ENCODE measurements around the gene SCAF11.

The SCAF11 gene

DNA sequence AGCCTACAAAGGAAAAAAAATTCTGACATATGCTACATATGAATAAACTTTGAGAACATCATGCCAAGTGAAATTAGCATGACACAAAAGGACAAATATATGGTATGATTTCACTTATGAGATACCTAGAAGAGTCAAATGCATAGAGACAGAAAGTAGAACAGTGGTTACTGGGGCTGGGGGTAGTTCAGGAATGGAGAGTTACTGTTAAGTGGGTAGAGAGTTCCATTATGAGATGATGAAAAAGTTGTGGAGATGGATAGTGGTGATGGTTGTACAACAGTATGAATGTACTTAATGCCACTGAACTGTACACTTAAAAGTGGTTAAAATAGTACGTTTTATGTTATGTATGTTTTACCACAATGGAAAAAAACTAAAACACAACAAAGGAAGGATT, 92.3 kb downstream of the SCAF11 start:
- H3K36me3 ChIP-seq (ENCODE audit: low read length): peaks cover 4% of the 10 kb centered on the region; the same call in 1 of the 2 replicates
- H3F3A ChIP-seq (ENCODE audit: insufficient read depth): no peaks in the 10 kb centered on the region
- TF ChIP-seq, protein P1, sequence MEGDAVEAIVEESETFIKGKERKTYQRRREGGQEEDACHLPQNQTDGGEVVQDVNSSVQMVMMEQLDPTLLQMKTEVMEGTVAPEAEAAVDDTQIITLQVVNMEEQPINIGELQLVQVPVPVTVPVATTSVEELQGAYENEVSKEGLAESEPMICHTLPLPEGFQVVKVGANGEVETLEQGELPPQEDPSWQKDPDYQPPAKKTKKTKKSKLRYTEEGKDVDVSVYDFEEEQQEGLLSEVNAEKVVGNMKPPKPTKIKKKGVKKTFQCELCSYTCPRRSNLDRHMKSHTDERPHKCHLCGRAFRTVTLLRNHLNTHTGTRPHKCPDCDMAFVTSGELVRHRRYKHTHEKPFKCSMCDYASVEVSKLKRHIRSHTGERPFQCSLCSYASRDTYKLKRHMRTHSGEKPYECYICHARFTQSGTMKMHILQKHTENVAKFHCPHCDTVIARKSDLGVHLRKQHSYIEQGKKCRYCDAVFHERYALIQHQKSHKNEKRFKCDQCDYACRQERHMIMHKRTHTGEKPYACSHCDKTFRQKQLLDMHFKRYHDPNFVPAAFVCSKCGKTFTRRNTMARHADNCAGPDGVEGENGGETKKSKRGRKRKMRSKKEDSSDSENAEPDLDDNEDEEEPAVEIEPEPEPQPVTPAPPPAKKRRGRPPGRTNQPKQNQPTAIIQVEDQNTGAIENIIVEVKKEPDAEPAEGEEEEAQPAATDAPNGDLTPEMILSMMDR (IDR thresholded peaks at IDR 0.05; ENCODE audit: insufficient read depth, low read length, poor library complexity, severe bottlenecking): no peak
- no peak for TF ChIP-seq EZH2phosphoT487 (conservative IDR thresholded peaks at IDR 0.05; ENCODE audit: low read length)
- no peak overlapping the region for H3K9ac ChIP-seq (ENCODE audit: low read length)
- no peak overlapping the region for H3K27ac ChIP-seq (ENCODE audit: low read depth, low read length)
- no peak overlapping the region for H3K4me3 ChIP-seq (ENCODE audit: insufficient read depth, low read length, poor library complexity, severe bottlenecking)
- no peak overlapping the region for H2AFZ ChIP-seq (ENCODE audit: low read depth, low read length, severe bottlenecking)
- H3K9me2 ChIP-seq (replicated peaks; ENCODE audit: insufficient read depth, low read length): no peaks in the 10 kb centered on the region
- no peaks in the 10 kb centered on the region for H3K9me3 ChIP-seq (ENCODE audit: insufficient read depth, low read length)
- H3K27me3 ChIP-seq (ENCODE audit: low read length): no peaks in the 10 kb centered on the region
- no peaks in the 10 kb centered on the region for H3K79me2 ChIP-seq (ENCODE audit: insufficient read depth, low read length)
- H4K20me1 ChIP-seq (ENCODE audit: low read depth, low read length): no peaks in the 10 kb centered on the region
- no peak overlapping the region for H3K4me2 ChIP-seq (ENCODE audit: low read depth, low read length, poor library complexity, severe bottlenecking)

DNA sequence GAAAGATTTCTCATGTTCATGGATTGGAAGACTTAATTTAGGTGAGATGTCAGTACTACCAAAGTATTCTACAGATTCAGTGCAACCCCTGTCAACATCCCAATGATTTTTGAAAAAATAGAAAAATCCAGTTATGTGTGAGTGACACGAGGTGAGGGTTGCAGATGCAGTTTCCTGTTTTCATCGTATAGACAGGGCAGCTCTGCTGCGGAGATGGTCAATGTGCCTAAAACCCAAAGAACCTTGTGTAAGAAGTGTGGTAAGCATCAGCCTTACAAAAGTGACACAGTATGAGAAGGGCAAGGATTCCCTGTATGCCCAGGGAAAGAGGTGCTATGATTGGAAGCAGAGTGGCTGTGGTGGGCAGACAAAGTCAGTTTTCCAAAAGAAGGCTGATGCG, 94.4 kb downstream of the SCAF11 start:
- Histone ChIP-seq H3K36me3 (ENCODE audit: low read length) (peaks cover 12% of the 10 kb centered on the region), H3K79me2 (ENCODE audit: insufficient read depth, low read length) (no peaks in the 10 kb centered on the region), H3K4me2 (ENCODE audit: low read depth, low read length, poor library complexity, severe bottlenecking) (no peak overlapping the region), H4K20me1 (ENCODE audit: low read depth, low read length) (no peaks in the 10 kb centered on the region), H3K27ac (ENCODE audit: low read depth, low read length) (no peak overlapping the region), H3K9me3 (ENCODE audit: insufficient read depth, low read length) (no peaks in the 10 kb centered on the region), H3K4me3 (ENCODE audit: insufficient read depth, low read length, poor library complexity, severe bottlenecking) (no peak overlapping the region), H3K9me2 (replicated peaks; ENCODE audit: insufficient read depth, low read length) (no peaks in the 10 kb centered on the region), H3K27me3 (ENCODE audit: low read length) (no peaks in the 10 kb centered on the region), H3K9ac (ENCODE audit: low read length) (no peak overlapping the region), H2AFZ (ENCODE audit: low read depth, low read length, severe bottlenecking) (no peak overlapping the region), H3F3A (ENCODE audit: insufficient read depth) (no peaks in the 10 kb centered on the region)
- TF ChIP-seq, protein P1 (IDR thresholded peaks at IDR 0.05; ENCODE audit: insufficient read depth, low read length, poor library complexity, severe bottlenecking): no peak
- TF ChIP-seq EZH2phosphoT487 (conservative IDR thresholded peaks at IDR 0.05; ENCODE audit: low read length): no peak

DNA sequence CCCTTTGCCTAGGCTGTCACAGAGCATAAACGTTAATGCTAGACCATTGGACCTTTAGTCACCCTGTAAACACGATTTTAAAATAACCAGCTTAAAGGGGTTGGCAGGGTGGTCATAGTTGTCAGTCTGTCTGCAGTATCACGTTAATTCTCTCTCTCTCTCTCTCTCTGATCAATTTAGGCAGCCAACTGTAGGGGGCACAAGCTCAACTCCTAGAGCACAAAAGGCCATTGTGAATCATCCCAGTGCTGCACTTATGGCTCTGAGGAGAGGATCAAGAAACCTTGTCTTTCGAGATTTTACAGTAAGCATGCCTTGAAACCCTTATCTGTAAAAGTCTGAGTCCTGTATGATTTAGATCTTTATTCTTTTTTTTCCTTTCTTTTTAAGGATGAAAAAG, 97.1 kb downstream of the SCAF11 start:
- no peak overlapping the region for H2AFZ ChIP-seq (ENCODE audit: low read depth, low read length, severe bottlenecking)
- TF ChIP-seq, protein P1 (IDR thresholded peaks at IDR 0.05; ENCODE audit: insufficient read depth, low read length, poor library complexity, severe bottlenecking): no peak
- TF ChIP-seq EZH2phosphoT487 (conservative IDR thresholded peaks at IDR 0.05; ENCODE audit: low read length): no peak
- no peak overlapping the region for H3K9ac ChIP-seq (ENCODE audit: low read length)
- no peaks in the 10 kb centered on the region for H3F3A ChIP-seq (ENCODE audit: insufficient read depth)
- peaks cover 12% of the 10 kb centered on the region for H3K36me3 ChIP-seq (ENCODE audit: low read length)
- H3K27ac ChIP-seq (ENCODE audit: low read depth, low read length): no peak overlapping the region
- no peaks in the 10 kb centered on the region for H3K9me3 ChIP-seq (ENCODE audit: insufficient read depth, low read length)
- no peak overlapping the region for H3K4me2 ChIP-seq (ENCODE audit: low read depth, low read length, poor library complexity, severe bottlenecking)
- no peaks in the 10 kb centered on the region for H3K9me2 ChIP-seq (replicated peaks; ENCODE audit: insufficient read depth, low read length)
- H3K79me2 ChIP-seq (ENCODE audit: insufficient read depth, low read length): no peaks in the 10 kb centered on the region
- H4K20me1 ChIP-seq (ENCODE audit: low read depth, low read length): no peaks in the 10 kb centered on the region
- H3K27me3 ChIP-seq (ENCODE audit: low read length): no peaks in the 10 kb centered on the region
- no peak overlapping the region for H3K4me3 ChIP-seq (ENCODE audit: insufficient read depth, low read length, poor library complexity, severe bottlenecking)

Data from SU-DHL-6 (cell line).